Breast epithelium (tissue), 3 donors: ENCODE results near the gene TP53INP2.

Experiments used
- CTCF ChIP-seq, 3 donors: fragments of 450-650 bp; IDR thresholded peaks; one replicate each; pipeline ENCODE4 v1.5.1; 2016 to 2017; ENCODE audit warnings: antibody characterized with exemption in 3 of 3, mild to moderate bottlenecking in 3 of 3, moderate library complexity in 3 of 3
- POLR2A ChIP-seq: fragments of 450-650 bp; IDR thresholded peaks from one replicate; pipeline ENCODE4 v1.6.1; 2016; ENCODE audit warnings: antibody characterized with exemption, mild to moderate bottlenecking, moderate library complexity
- POLR2AphosphoS5 ChIP-seq, 3 donors: sonication (generic); formaldehyde crosslinking; IDR thresholded peaks; one replicate each; pipeline ENCODE4 v1.6.1; 2017; ENCODE audit warnings: antibody characterized with exemption in 3 of 3

GRCh38 chr20:34736106-34736735 lies 32.1 kb downstream of the TP53INP2 start:
- TF ChIP-seq CTCF (IDR thresholded peaks at IDR 0.05) (no peak), POLR2A (no peak), POLR2AphosphoS5 (IDR thresholded peaks at IDR 0.05) (no peak)
